OCI-LY3 (cell line): Measurements from ENCODE around the gene LRRFIP2.

Experiments
- CTCF ChIP-seq: fragments of 200-600, 300-600 bp; sonication (generic); IDR thresholded peaks from 2 replicates; pipeline ENCODE4 v1.5.1; 2014; ENCODE audit warnings: antibody characterized with exemption, low read length, low read depth
- EZH2phosphoT487 ChIP-seq: fragments of 200-600 bp; shearing (Covaris generic); IDR thresholded peaks from 2 replicates; pipeline ENCODE4 v1.6.1; 2018; ENCODE audit warnings: antibody characterized with exemption, mixed run types, low read depth

GRCh38 chr3:37058117-37058516 lies 116.3 kb downstream of the LRRFIP2 start:
- TF ChIP-seq CTCF (no peak), EZH2phosphoT487 (no peak)
